Cardiac muscle cell (in vitro differentiated cells and primary cell): ENCODE measurements around the gene SPOP. TPM values are rescaled to one million over a fixed set of nuclear protein-coding genes. Genes with fewer than 3 reads are reported as not detected.

Experiments
- DNase-seq, 2 donors: peaks; one replicate each; pipeline versions ENCODE4 v3.0.0 to v3.0.0-alpha.2; 2010 to 2017; ENCODE audit warnings: low read depth in 1 of 2, low spot score in 1 of 2
- H3K27ac ChIP-seq: fragments of 200-600 bp; sonication (generic); 2 replicates; pipeline ENCODE4 v1.5.1; 2016
- H3K27me3 ChIP-seq: fragments of 200-600 bp; sonication (generic); 2 replicates; pipeline ENCODE4 v1.6.0; 2016; ENCODE audit warnings: control low read depth
- H3K36me3 ChIP-seq: fragments of 200-600 bp; sonication (generic); 2 replicates; pipeline ENCODE4 v1.5.1; 2016; ENCODE audit warnings: control low read depth
- H3K4me1 ChIP-seq: fragments of 200-600 bp; sonication (generic); 2 replicates; pipeline ENCODE4 v1.8.1; 2017; ENCODE audit warnings: low read depth, mild to moderate bottlenecking, mixed run types
- H3K4me3 ChIP-seq: fragments of 200-600 bp; sonication (generic); 2 replicates; pipeline ENCODE4 v1.5.1; 2016; ENCODE audit warnings: mild to moderate bottlenecking
- H3K9me3 ChIP-seq: fragments of 200-600 bp; sonication (generic); 2 replicates; pipeline ENCODE4 v1.5.1; 2017; ENCODE audit warnings: low read depth, mild to moderate bottlenecking, control low read depth
- CTCF ChIP-seq: IDR thresholded peaks from 2 replicates; pipeline ENCODE4 v1.5.1; 2012; ENCODE audit warnings: low read depth, mild to moderate bottlenecking, low read length
- polyA plus RNA-seq: library from polyadenylated mRNA; unstranded; fragments of >200 nt; fragmentation: Nextera tagmentation; extraction: Ambion mirVana; gene quantifications from 2 replicates; pipeline ENCODE4 v1.2.1, GENCODE V29; 2016
- total RNA-seq: library from RNA; depleted of rRNA; stranded (reverse); fragments of >200 nt; gene quantifications from 2 replicates; pipeline ENCODE4 v1.2.3, GENCODE V29; 2016

The SPOP gene
- total and polyA plus RNA-seq, 2 experiments from 2014 or later: 54.4 to 111 TPM

- no peaks in the 10 kb centered on the region for H3K4me1 ChIP-seq
- H3K27me3 ChIP-seq: no peaks in the 10 kb centered on the region
- peaks cover 43% of the 10 kb centered on the region for H3K36me3 ChIP-seq
- H3K4me3 ChIP-seq: no peak overlapping the region
- no peak for DNase-seq
- no peak overlapping the region for H3K27ac ChIP-seq
- H3K9me3 ChIP-seq: no peaks in the 10 kb centered on the region
- TF ChIP-seq CTCF: no peak
Observed at GRCh38 chr17:49700960-49701359, 23.1 kb upstream of the SPOP start.

GRCh38 chr17:49699966-49700575 is 22.2 kb upstream of the SPOP start:
- H3K27ac ChIP-seq: no peak overlapping the region
- peaks cover 2% of the 10 kb centered on the region for H3K4me1 ChIP-seq
- TF ChIP-seq CTCF: no peak
- H3K27me3 ChIP-seq: no peaks in the 10 kb centered on the region
- H3K4me3 ChIP-seq: no peak overlapping the region
- no peak for DNase-seq
- peaks cover 37% of the 10 kb centered on the region for H3K36me3 ChIP-seq
- H3K9me3 ChIP-seq: no peaks in the 10 kb centered on the region

- H3K9me3 ChIP-seq: no peaks in the 10 kb centered on the region
Observed at GRCh38 chr17:49698005-49698404, 20.1 kb upstream of the SPOP start.

GRCh38 chr17:49696233-49696761 is 18.4 kb upstream of the SPOP start:
- Histone ChIP-seq H3K4me3 (no peak overlapping the region), H3K27me3 (no peaks in the 10 kb centered on the region), H3K36me3 (peaks cover 7% of the 10 kb centered on the region), H3K27ac (no peak overlapping the region), H3K4me1 (peaks cover 13% of the 10 kb centered on the region), H3K9me3 (no peaks in the 10 kb centered on the region)
- DNase-seq: no peak
- no peak for TF ChIP-seq CTCF

More at GRCh38 chr17:49698005-49698404, 20.1 kb upstream of the SPOP start:
- no peaks in the 10 kb centered on the region for H3K27me3 ChIP-seq
- no peak for DNase-seq
- peaks cover 18% of the 10 kb centered on the region for H3K36me3 ChIP-seq
- TF ChIP-seq CTCF: no peak
- H3K4me3 ChIP-seq: no peak overlapping the region
- no peak overlapping the region for H3K27ac ChIP-seq
- H3K4me1 ChIP-seq: peaks cover 3% of the 10 kb centered on the region

GRCh38 chr17:49695698-49696232 is 17.9 kb upstream of the SPOP start:
- Histone ChIP-seq H3K4me3 (no peak overlapping the region), H3K27me3 (no peaks in the 10 kb centered on the region), H3K36me3 (peaks cover 4% of the 10 kb centered on the region), H3K27ac (no peak overlapping the region), H3K9me3 (no peaks in the 10 kb centered on the region), H3K4me1 (peaks cover 17% of the 10 kb centered on the region)
- no peak for TF ChIP-seq CTCF
- no peak for DNase-seq
